ENCODE results near the gene CIB4.
"Not testable (repeated sequence)": the region's sequence is repeated elsewhere in the genome, so short reads cannot be mapped to it uniquely, and the experiment has no call there.

CIB4 gene

GRCh38 chr2:26672112-26672817 lies 31.1 kb upstream of the CIB4 start:
- no peaks in the 10 kb centered on the region for H3K4me1 Mint-ChIP-seq (ENCODE audit: low read depth)
- no peak overlapping the region for H3K27ac Mint-ChIP-seq
- H3K9me3 Mint-ChIP-seq, result no peaks in the 10 kb centered on the region
- H3K4me3 Mint-ChIP-seq, result no peak overlapping the region
- no peaks in the 10 kb centered on the region for H3K36me3 Mint-ChIP-seq (ENCODE audit: low read depth)
- no peaks in the 10 kb centered on the region for H3K27me3 Mint-ChIP-seq (ENCODE audit: low read depth)

DNA sequence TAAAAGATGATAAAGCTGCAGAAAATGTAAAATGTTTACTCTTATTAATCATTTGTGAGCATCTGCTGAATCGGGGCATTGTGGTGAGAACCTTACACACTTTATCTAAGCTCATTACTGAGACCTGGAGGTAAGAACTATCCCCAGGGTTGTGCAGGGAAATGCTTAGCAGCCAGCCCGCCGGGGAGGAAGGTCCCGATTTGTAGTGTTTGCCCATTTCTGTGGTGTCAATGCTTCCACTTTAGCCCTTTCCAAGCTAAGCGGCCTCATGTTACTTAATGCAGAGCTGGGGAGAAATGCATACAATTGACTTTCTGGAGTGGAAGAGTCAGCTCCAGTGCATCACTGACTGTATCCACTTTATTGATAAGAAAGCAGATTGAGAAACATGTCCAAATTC lies 30.5 kb upstream of the CIB4 start:
- Mint-ChIP-seq H3K36me3 (ENCODE audit: low read depth) (no peaks in the 10 kb centered on the region), H3K27me3 (ENCODE audit: low read depth) (peaks cover 4% of the 10 kb centered on the region), H3K4me1 (ENCODE audit: low read depth) (no peaks in the 10 kb centered on the region), H3K27ac (no peak overlapping the region), H3K4me3 (no peak overlapping the region), H3K9me3 (no peaks in the 10 kb centered on the region)

DNA sequence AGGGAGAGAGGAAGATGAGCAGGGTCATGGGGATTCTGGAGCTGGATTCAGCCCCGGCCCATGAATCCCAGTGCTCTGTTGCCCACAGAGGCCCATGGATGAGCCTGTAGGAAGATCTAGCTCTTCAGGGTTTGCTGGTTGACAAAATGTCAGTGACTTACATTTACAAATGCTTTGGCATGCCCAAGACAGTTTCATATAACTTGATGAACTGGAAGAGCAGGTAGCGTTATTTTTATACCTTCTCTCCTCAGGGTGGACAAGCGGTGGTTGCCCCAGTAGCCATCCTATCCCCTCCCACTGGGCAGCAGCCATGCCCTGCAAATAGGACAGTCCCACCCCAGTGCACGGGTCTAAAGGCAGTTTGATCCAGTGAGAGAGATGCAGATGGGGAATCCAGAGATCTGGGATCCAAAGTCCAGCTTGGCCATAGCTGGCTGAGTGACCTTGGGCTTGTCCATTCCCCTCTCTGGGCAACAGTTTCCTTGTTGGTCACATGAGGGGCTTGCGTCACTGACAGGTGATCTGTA lies 29.8 kb upstream of the CIB4 start:
- H3K4me3 Mint-ChIP-seq, result no peak overlapping the region
- no peaks in the 10 kb centered on the region for H3K36me3 Mint-ChIP-seq (ENCODE audit: low read depth)
- H3K4me1 Mint-ChIP-seq (ENCODE audit: low read depth), result no peaks in the 10 kb centered on the region
- H3K27me3 Mint-ChIP-seq (ENCODE audit: low read depth), result peaks cover 5% of the 10 kb centered on the region
- H3K9me3 Mint-ChIP-seq, result no peaks in the 10 kb centered on the region
- no peak overlapping the region for H3K27ac Mint-ChIP-seq

- H3K27ac Mint-ChIP-seq, result no peak overlapping the region
- H3K4me3 Mint-ChIP-seq, result no peak overlapping the region
- no peaks in the 10 kb centered on the region for H3K36me3 Mint-ChIP-seq (ENCODE audit: low read depth)
- no peaks in the 10 kb centered on the region for H3K4me1 Mint-ChIP-seq (ENCODE audit: low read depth)
- peaks cover 8% of the 10 kb centered on the region for H3K27me3 Mint-ChIP-seq (ENCODE audit: low read depth)
- no peaks in the 10 kb centered on the region for H3K9me3 Mint-ChIP-seq
Measured at GRCh38 chr2:26670171-26670570, 29.0 kb upstream of the CIB4 start.

DNA sequence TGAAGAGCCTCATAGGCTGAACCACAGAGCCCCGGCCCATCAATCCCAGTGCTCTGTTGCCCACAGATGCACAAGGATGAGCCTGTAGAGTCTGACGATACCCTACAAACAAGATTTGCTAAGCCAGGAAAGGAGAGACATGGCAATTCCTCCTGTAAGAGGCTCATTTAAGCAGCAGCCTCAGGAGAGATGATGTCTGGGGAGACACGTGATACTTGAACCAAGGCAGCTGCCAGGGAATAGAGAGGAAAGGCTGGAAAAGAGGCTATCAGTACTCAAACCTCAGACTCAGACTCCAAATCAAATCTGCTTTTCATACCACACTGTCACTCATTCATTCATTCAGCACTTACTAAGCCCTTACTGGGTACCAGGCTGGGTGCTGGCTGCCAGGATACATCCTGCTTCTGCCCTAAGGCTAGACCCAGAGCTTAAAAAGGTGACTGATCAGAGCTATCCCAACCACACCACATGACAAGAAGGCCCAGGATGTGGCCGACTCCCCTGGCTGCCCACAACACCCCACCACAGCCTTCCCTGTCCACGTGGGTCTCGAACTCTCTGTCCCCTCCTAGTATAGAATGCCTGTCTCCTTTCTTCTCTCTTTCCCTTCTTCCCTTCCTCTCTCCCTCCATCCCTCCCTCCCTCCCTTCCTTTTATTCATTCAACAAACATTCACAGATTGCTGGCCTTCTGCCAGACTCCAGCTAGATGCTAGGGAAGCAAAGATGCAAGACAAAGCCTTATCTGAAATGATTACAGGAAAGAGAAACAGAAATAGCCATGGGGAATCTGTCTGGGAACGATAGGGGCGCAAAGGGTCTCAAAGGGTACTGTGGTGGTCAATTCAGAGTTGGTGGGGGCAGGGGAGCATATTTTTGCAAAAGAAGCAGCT lies 27.9 kb upstream of the CIB4 start:
- Mint-ChIP-seq H3K27ac (no peak overlapping the region), H3K27me3 (ENCODE audit: low read depth) (peaks cover 13% of the 10 kb centered on the region), H3K36me3 (ENCODE audit: low read depth) (no peaks in the 10 kb centered on the region), H3K4me1 (ENCODE audit: low read depth) (no peaks in the 10 kb centered on the region), H3K9me3 (no peaks in the 10 kb centered on the region), H3K4me3 (no peak overlapping the region)

GRCh38 chr2:26668041-26668440 lies 26.9 kb upstream of the CIB4 start:
- Mint-ChIP-seq H3K36me3 (ENCODE audit: low read depth) (no peaks in the 10 kb centered on the region), H3K4me1 (ENCODE audit: low read depth) (no peaks in the 10 kb centered on the region), H3K27ac (no peak overlapping the region), H3K27me3 (ENCODE audit: low read depth) (peaks cover 13% of the 10 kb centered on the region), H3K4me3 (no peak overlapping the region), H3K9me3 (no peaks in the 10 kb centered on the region)

GRCh38 chr2:26666671-26667070 lies 25.5 kb upstream of the CIB4 start:
- no peak overlapping the region for H3K27ac Mint-ChIP-seq
- no peaks in the 10 kb centered on the region for H3K4me1 Mint-ChIP-seq (ENCODE audit: low read depth)
- no peaks in the 10 kb centered on the region for H3K9me3 Mint-ChIP-seq
- H3K36me3 Mint-ChIP-seq (ENCODE audit: low read depth), result no peaks in the 10 kb centered on the region
- H3K27me3 Mint-ChIP-seq (ENCODE audit: low read depth), result peaks cover 13% of the 10 kb centered on the region
- no peak overlapping the region for H3K4me3 Mint-ChIP-seq

DNA sequence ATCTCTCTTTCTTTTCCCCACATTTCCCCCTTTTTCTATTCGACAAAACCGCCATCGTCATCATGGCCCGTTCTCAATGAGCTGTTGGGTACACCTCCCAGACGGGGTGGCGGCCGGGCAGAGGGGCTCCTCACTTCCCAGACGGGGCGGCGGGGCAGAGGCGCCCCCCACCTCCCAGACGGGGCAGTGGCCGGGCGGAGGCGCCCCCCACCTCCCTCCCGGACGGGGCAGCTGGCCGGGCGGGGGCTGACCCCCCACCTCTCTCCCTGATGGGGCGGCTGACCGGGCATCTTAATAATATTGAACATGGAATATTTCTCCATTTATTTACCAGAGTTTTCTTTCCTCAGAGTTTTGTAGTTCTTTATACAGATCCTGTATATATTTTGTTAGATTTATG lies 24.1 kb upstream of the CIB4 start:
- not testable (repeated sequence) for H3K27ac Mint-ChIP-seq; H3K4me3 Mint-ChIP-seq; H3K4me1 Mint-ChIP-seq (ENCODE audit: low read depth); H3K36me3 Mint-ChIP-seq (ENCODE audit: low read depth)
- H3K9me3 Mint-ChIP-seq, result peaks cover 12% of the 10 kb centered on the region
- H3K27me3 Mint-ChIP-seq (ENCODE audit: low read depth), result peaks cover 13% of the 10 kb centered on the region

- Mint-ChIP-seq H3K36me3 (ENCODE audit: low read depth) (no peaks in the 10 kb centered on the region), H3K27me3 (ENCODE audit: low read depth) (peaks cover 10% of the 10 kb centered on the region)
Measured at GRCh38 chr2:26660363-26660962, 19.3 kb upstream of the CIB4 start.

GRCh38 chr2:26658691-26659346 lies 17.7 kb upstream of the CIB4 start:
- H3K27ac Mint-ChIP-seq, result no peak overlapping the region
- peaks cover 6% of the 10 kb centered on the region for H3K27me3 Mint-ChIP-seq (ENCODE audit: low read depth)
- no peak overlapping the region for H3K4me3 Mint-ChIP-seq

More at GRCh38 chr2:26660363-26660962, 19.3 kb upstream of the CIB4 start:
- no peaks in the 10 kb centered on the region for H3K4me1 Mint-ChIP-seq (ENCODE audit: low read depth)
- H3K4me3 Mint-ChIP-seq, result no peak overlapping the region
- peaks cover 18% of the 10 kb centered on the region for H3K9me3 Mint-ChIP-seq
- H3K27ac Mint-ChIP-seq, result no peak overlapping the region

DNA sequence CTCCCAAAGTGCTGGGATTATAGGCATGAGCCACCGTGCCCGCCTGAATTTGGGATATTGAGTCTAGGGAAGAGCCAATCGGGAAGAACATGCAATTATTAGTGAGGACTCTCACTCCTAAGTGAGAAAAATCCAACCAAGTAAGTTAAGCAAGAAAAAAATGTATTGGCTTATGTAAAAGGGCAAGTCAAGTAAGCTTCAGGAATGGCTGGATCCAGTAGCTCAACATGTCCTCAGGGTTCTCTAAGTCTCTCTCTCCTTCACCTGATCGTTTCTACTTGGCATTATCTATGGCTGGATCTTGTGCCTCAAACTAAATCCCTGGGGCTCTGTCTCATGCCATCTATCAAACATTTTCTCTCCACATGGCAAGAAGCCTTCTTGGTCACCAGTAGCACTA lies 16.1 kb upstream of the CIB4 start:
- Mint-ChIP-seq H3K27me3 (ENCODE audit: low read depth) (peaks cover 6% of the 10 kb centered on the region), H3K4me3 (no peak overlapping the region), H3K4me1 (ENCODE audit: low read depth) (no peaks in the 10 kb centered on the region), H3K36me3 (ENCODE audit: low read depth) (no peaks in the 10 kb centered on the region), H3K9me3 (peaks cover 18% of the 10 kb centered on the region), H3K27ac (no peak overlapping the region)

More at GRCh38 chr2:26658691-26659346, 17.7 kb upstream of the CIB4 start:
- no peaks in the 10 kb centered on the region for H3K36me3 Mint-ChIP-seq (ENCODE audit: low read depth)
- H3K9me3 Mint-ChIP-seq, result peaks cover 18% of the 10 kb centered on the region
- H3K4me1 Mint-ChIP-seq (ENCODE audit: low read depth), result no peaks in the 10 kb centered on the region

- H3K4me1 Mint-ChIP-seq (ENCODE audit: low read depth), result no peaks in the 10 kb centered on the region
- no peak overlapping the region for H3K27ac Mint-ChIP-seq
- no peak overlapping the region for H3K4me3 Mint-ChIP-seq
- peaks cover 6% of the 10 kb centered on the region for H3K27me3 Mint-ChIP-seq (ENCODE audit: low read depth)
- H3K36me3 Mint-ChIP-seq (ENCODE audit: low read depth), result no peaks in the 10 kb centered on the region
- H3K9me3 Mint-ChIP-seq, result peaks cover 10% of the 10 kb centered on the region
Measured at GRCh38 chr2:26655611-26656195, 14.5 kb upstream of the CIB4 start.

DNA sequence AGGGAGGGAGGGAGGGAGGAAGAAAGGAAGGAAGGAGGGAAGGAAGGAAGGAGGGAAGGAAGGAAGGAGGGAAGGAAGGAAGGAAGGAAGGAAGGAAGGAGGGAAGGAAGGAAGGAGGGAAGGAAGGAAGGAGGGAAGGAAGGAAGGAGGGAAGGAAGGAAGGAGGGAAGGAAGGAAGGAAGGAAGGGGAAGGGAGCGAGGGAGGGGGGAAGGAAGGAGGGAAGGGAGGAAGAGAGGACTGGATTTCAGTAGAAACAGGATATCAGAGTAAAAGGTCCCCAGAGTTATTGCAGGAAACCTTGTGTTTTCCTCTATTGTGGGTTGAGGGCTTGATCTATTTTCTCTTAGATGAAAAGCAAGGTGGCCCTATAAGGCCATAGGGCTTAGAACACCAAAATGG lies 14.0 kb upstream of the CIB4 start:
- H3K36me3 Mint-ChIP-seq (ENCODE audit: low read depth); H3K4me3 Mint-ChIP-seq; H3K4me1 Mint-ChIP-seq (ENCODE audit: low read depth); H3K9me3 Mint-ChIP-seq; H3K27ac Mint-ChIP-seq; H3K27me3 Mint-ChIP-seq (ENCODE audit: low read depth): not testable (repeated sequence)

- no peaks in the 10 kb centered on the region for H3K4me1 Mint-ChIP-seq (ENCODE audit: low read depth)
- no peak overlapping the region for H3K27ac Mint-ChIP-seq
- H3K4me3 Mint-ChIP-seq, result no peak overlapping the region
- peaks cover 2% of the 10 kb centered on the region for H3K27me3 Mint-ChIP-seq (ENCODE audit: low read depth)
- no peaks in the 10 kb centered on the region for H3K9me3 Mint-ChIP-seq
- H3K36me3 Mint-ChIP-seq (ENCODE audit: low read depth), result no peaks in the 10 kb centered on the region
Measured at GRCh38 chr2:26654061-26654340, 12.8 kb upstream of the CIB4 start.

All from T-helper 1 cell treated with Interleukin-12 subunit alpha and Interleukin-12 subunit beta and Interleukin-4 antibody, amounts not matched to agents 30 μg/mL and 1 μg/mL, for 36 hours (primary cell).